Mesenchymal stem cell (in vitro differentiated cells and primary cell): ENCODE results near the gene CUL7.
"Not testable (repeated sequence)": the region's sequence is repeated elsewhere in the genome, so short reads cannot be mapped to it uniquely, and the experiment has no call there.

ENCODE experiments used
- DNase-seq: peaks from one replicate; pipeline ENCODE4 v3.0.0-alpha.2; 2013
- H2AFZ ChIP-seq: one replicate; pipeline ENCODE4 v1.6.1; 2013; ENCODE audit warnings: low read depth, mild to moderate bottlenecking, control low read depth, inconsistent platforms, low read length, moderate library complexity
- H2AK5ac ChIP-seq: 2 replicates; pipeline ENCODE4 v1.6.1; 2013; ENCODE audit warnings: low read length, moderate library complexity, mild to moderate bottlenecking, inconsistent platforms; ENCODE audit not compliant: severe bottlenecking
- H2BK120ac ChIP-seq: one replicate; pipeline ENCODE4 v1.6.1; 2013; ENCODE audit warnings: low read depth, mild to moderate bottlenecking, inconsistent platforms, low read length, moderate library complexity
- H2BK12ac ChIP-seq, 2 experiments: one replicate each; pipeline ENCODE4 v1.6.1; 2013; ENCODE audit warnings: inconsistent platforms in 2 of 2, low read length in 2 of 2, mild to moderate bottlenecking in 2 of 2, moderate library complexity in 2 of 2, control low read depth in 1 of 2
- H2BK15ac ChIP-seq: one replicate; pipeline ENCODE4 v1.6.1; 2013; ENCODE audit warnings: mild to moderate bottlenecking, low read depth, inconsistent platforms; ENCODE audit not compliant: poor library complexity, severe bottlenecking
- H2BK5ac ChIP-seq: 2 replicates; pipeline ENCODE4 v1.6.1; 2013; ENCODE audit warnings: low read depth, mild to moderate bottlenecking, low read length, control low read depth, inconsistent platforms; ENCODE audit not compliant: poor library complexity, severe bottlenecking
- H3K14ac ChIP-seq, 2 experiments: one replicate each; pipeline ENCODE4 v1.6.1; 2013; ENCODE audit warnings: inconsistent platforms in 2 of 2, low read length in 2 of 2, control low read depth in 1 of 2, mild to moderate bottlenecking in 1 of 2, moderate library complexity in 1 of 2
- H3K18ac ChIP-seq, 2 experiments: one replicate each; pipeline ENCODE4 v1.6.1; 2013; ENCODE audit warnings: inconsistent platforms in 2 of 2, low read length in 2 of 2, control low read depth in 1 of 2, low read depth in 1 of 2, mild to moderate bottlenecking in 1 of 2
- H3K23ac ChIP-seq, 2 experiments: one replicate each; pipeline ENCODE4 v1.6.1; 2013; ENCODE audit warnings: inconsistent platforms in 2 of 2, low read length in 2 of 2, mild to moderate bottlenecking in 2 of 2, moderate library complexity in 2 of 2, control low read depth in 1 of 2
- H3K27ac ChIP-seq: 2 replicates; pipeline ENCODE4 v1.5.1; 2013; ENCODE audit warnings: mild to moderate bottlenecking, moderate library complexity, low read length, control low read depth, inconsistent platforms; ENCODE audit not compliant: poor library complexity, severe bottlenecking
- H3K27me3 ChIP-seq, 2 experiments: 2 replicates each; pipeline versions ENCODE4 v1.6.1 to v1.7.0; 2013; ENCODE audit warnings: low read length in 2 of 2, mild to moderate bottlenecking in 2 of 2, moderate library complexity in 2 of 2, control low read depth in 1 of 2, inconsistent platforms in 1 of 2; ENCODE audit not compliant: control insufficient read depth in 1 of 2, insufficient read depth in 1 of 2
- H3K36me3 ChIP-seq, 2 experiments: 2 replicates each; pipeline versions ENCODE4 v1.6.1 to v1.7.0; 2013; ENCODE audit warnings: low read length in 2 of 2, control low read depth in 1 of 2, inconsistent platforms in 1 of 2, low read depth in 1 of 2, mild to moderate bottlenecking in 1 of 2; ENCODE audit not compliant: insufficient read depth in 2 of 2, control insufficient read depth in 1 of 2
- H3K4ac ChIP-seq, 2 experiments: one replicate each; pipeline ENCODE4 v1.6.1; 2013; ENCODE audit warnings: inconsistent platforms in 2 of 2, low read length in 2 of 2, mild to moderate bottlenecking in 2 of 2, moderate library complexity in 2 of 2, control low read depth in 1 of 2, low read depth in 1 of 2
- H3K4me1 ChIP-seq: 2 replicates; pipeline ENCODE4 v1.6.1; 2013; ENCODE audit warnings: low read depth, low read length, control low read depth; ENCODE audit not compliant: control insufficient read depth, insufficient read depth
- H3K4me2 ChIP-seq: 2 replicates; pipeline ENCODE4 v1.6.1; 2013; ENCODE audit warnings: low read length, mild to moderate bottlenecking, inconsistent platforms; ENCODE audit not compliant: poor library complexity, severe bottlenecking
- H3K4me3 ChIP-seq, 2 experiments: 2 replicates each; pipeline versions ENCODE4 v1.5.1 to v1.7.0; 2013; ENCODE audit warnings: low read length in 2 of 2, mild to moderate bottlenecking in 2 of 2, control low read depth in 1 of 2, low read depth in 1 of 2; ENCODE audit not compliant: insufficient read depth in 1 of 2
- H3K79me1 ChIP-seq: replicated peaks from 2 replicates; pipeline ENCODE4 v1.6.1; 2013; ENCODE audit warnings: mild to moderate bottlenecking, control low read depth, low read length, inconsistent platforms; ENCODE audit not compliant: poor library complexity, severe bottlenecking
- H3K9ac ChIP-seq: 2 replicates; pipeline ENCODE4 v1.7.0; 2013; ENCODE audit warnings: mild to moderate bottlenecking, low read length, moderate library complexity
- H3K9me3 ChIP-seq: 2 replicates; pipeline ENCODE4 v1.7.0; 2013; ENCODE audit warnings: mild to moderate bottlenecking, low read length; ENCODE audit not compliant: control insufficient read depth
- H4K8ac ChIP-seq: one replicate; pipeline ENCODE4 v1.6.1; 2013; ENCODE audit warnings: inconsistent platforms, mild to moderate bottlenecking, low read length, moderate library complexity
- H4K91ac ChIP-seq: one replicate; pipeline ENCODE4 v1.6.1; 2013; ENCODE audit warnings: mild to moderate bottlenecking, low read length, inconsistent platforms
- WGBS: methylation state at CpG from one replicate; pipeline ENCODE4 v1.1.7; 2013; ENCODE audit warnings: mixed read lengths; 5-methylcytosine and 5-hydroxymethylcytosine counted together

The CUL7 gene

GRCh38 chr6:43005844-43006243 is 47.8 kb downstream of the CUL7 start:
- Histone ChIP-seq H3K23ac (no peak overlapping the region), H2AFZ (no peak overlapping the region), H3K27ac (no peak overlapping the region), H2BK15ac (no peak overlapping the region), H3K14ac (no peak overlapping the region), H3K4me3 (no peak overlapping the region), H2BK120ac (no peak overlapping the region), H3K79me1 (peaks cover 34% of the 10 kb centered on the region), H2AK5ac (no peak overlapping the region), H3K4ac (no peak overlapping the region), H3K9me3 (no peaks in the 10 kb centered on the region), H3K4me2 (no peak overlapping the region), H3K18ac (no peak overlapping the region), H3K36me3 (peaks cover 50 to 56% of the 10 kb centered on the region in 2 experiments), H3K4me1 (no peaks in the 10 kb centered on the region), H3K9ac (no peak overlapping the region), H4K8ac (no peak overlapping the region), H4K91ac (no peak overlapping the region), H2BK5ac (no peak overlapping the region), H2BK12ac (no peak overlapping the region), H3K27me3 (no peaks in the 10 kb centered on the region)
- DNase-seq = no peak
- WGBS = 86% methylated on average over 3 of the region's 5 CpGs

- Histone ChIP-seq H2BK5ac (no peak overlapping the region), H3K27me3 (no peaks in the 10 kb centered on the region), H2AK5ac (no peak overlapping the region), H3K4me3 (no peak overlapping the region), H3K36me3 (peaks cover 12 to 20% of the 10 kb centered on the region in 2 experiments), H2BK15ac (no peak overlapping the region), H3K14ac (no peak overlapping the region), H3K27ac (no peak overlapping the region), H4K91ac (no peak overlapping the region), H3K23ac (no peak overlapping the region), H3K18ac (no peak overlapping the region), H3K9ac (no peak overlapping the region), H4K8ac (no peak overlapping the region), H2AFZ (no peak overlapping the region), H3K4me1 (no peaks in the 10 kb centered on the region), H3K4ac (no peak overlapping the region), H3K9me3 (no peaks in the 10 kb centered on the region), H2BK12ac (no peak overlapping the region), H3K4me2 (no peak overlapping the region), H2BK120ac (no peak overlapping the region), H3K79me1 (peaks cover 33% of the 10 kb centered on the region)
- 97% methylated on average over 8 of the region's 8 CpGs for WGBS
- no peak for DNase-seq
Observed at GRCh38 chr6:43001843-43002242, 51.8 kb downstream of the CUL7 start.

DNA sequence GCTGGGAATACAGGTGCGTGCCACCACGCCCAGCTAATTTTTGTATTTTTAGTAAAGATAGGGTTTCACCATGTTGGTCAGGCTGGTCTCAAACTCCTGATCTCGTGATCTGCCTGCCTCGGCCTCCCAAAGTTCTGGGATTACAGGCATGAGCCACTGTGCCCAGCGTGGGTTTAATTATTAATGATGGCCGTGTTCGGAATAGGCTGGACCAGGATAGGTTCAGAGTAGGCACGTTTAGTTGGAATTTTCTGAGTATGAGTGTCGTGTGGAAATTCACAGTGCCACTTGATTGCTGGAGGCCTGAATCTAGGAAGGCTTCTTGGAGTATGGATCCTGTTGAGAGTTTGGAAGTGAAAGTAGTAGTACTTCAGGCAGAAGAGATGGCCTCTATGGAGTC is 55.4 kb downstream of the CUL7 start:
- H2AFZ ChIP-seq, H3K4me2 ChIP-seq, H3K14ac ChIP-seq, H4K91ac ChIP-seq, H2BK15ac ChIP-seq, H3K9ac ChIP-seq, H2BK5ac ChIP-seq, H3K27me3 ChIP-seq, H4K8ac ChIP-seq, H2BK120ac ChIP-seq, H2AK5ac ChIP-seq, H3K23ac ChIP-seq, H3K9me3 ChIP-seq, H3K4me3 ChIP-seq, H3K18ac ChIP-seq, DNase-seq, H3K4me1 ChIP-seq, H2BK12ac ChIP-seq, H3K27ac ChIP-seq, H3K4ac ChIP-seq: not testable (repeated sequence)
- 96% methylated on average over 9 of the region's 9 CpGs for WGBS
- H3K36me3 ChIP-seq = peaks cover 5 to 12% of the 10 kb centered on the region in 2 experiments
- H3K79me1 ChIP-seq = peaks cover 30% of the 10 kb centered on the region

DNA sequence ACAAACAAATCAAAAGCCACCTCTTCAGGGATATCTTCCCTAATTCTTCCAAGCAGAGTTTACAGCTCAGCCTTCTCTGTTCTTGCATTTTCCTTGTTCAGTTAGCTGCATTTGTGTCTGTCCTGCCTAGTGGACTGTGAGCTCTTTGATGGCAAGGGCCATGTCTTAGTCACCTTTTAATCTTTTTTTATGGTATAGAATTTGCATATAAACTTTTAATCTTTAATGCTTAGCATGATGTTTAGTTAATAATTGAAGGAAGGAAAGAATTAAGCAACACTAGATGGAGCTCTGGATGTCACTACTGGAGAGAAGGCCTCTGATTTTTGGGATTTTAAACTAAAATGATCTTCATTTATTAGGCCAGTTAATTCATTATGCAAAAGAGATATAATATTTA is 57.1 kb downstream of the CUL7 start:
- H4K91ac ChIP-seq = no peak overlapping the region
- H2AK5ac ChIP-seq = no peak overlapping the region
- H2BK120ac ChIP-seq = no peak overlapping the region
- no peak overlapping the region for H2BK5ac ChIP-seq
- no peak overlapping the region for H3K4ac ChIP-seq
- H3K18ac ChIP-seq = no peak overlapping the region
- no peak overlapping the region for H4K8ac ChIP-seq
- H3K14ac ChIP-seq = no peak overlapping the region
- H2AFZ ChIP-seq = no peak overlapping the region
- peaks cover 5 to 12% of the 10 kb centered on the region in 2 experiments for H3K36me3 ChIP-seq
- H3K27ac ChIP-seq = no peak overlapping the region
- no peak overlapping the region for H3K4me3 ChIP-seq
- H3K9ac ChIP-seq = no peak overlapping the region
- H3K9me3 ChIP-seq = no peaks in the 10 kb centered on the region
- H3K27me3 ChIP-seq = no peaks in the 10 kb centered on the region
- no peak overlapping the region for H2BK12ac ChIP-seq
- no peak overlapping the region for H3K4me2 ChIP-seq
- H3K79me1 ChIP-seq = peaks cover 24% of the 10 kb centered on the region
- no peak overlapping the region for H3K23ac ChIP-seq
- H3K4me1 ChIP-seq = no peaks in the 10 kb centered on the region
- DNase-seq = no peak
- H2BK15ac ChIP-seq = no peak overlapping the region
